GM18870 (cell line): ENCODE results near the gene MAML3.

ENCODE experiments used
- ATAC-seq: cut with Tn5 transposase; IDR thresholded peaks from one replicate; pipeline ENCODE4 v1.9.1; 2021; ENCODE audit warnings: moderate library complexity; ENCODE audit not compliant: unreplicated experiment

MAML3 gene

DNA sequence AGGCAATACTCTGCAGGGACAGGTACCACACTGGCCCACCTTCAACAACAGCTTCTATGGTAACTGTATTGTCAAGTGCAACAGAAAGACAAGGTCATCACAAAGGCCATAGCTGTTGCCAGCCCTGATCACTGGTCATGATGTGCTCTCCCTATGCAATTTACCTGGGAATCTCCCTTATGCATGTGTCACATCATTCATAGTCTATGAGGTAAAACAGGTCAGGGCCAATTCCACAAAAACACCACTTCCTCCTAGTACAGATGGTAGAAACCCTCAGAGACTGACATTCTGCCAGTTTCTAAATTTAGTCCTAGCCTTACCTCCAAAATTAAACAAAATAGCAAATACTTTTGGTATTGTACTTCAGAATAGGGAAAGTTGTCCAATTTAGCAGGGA is 355.5 kb downstream of the MAML3 start:
- no peak for ATAC-seq

DNA sequence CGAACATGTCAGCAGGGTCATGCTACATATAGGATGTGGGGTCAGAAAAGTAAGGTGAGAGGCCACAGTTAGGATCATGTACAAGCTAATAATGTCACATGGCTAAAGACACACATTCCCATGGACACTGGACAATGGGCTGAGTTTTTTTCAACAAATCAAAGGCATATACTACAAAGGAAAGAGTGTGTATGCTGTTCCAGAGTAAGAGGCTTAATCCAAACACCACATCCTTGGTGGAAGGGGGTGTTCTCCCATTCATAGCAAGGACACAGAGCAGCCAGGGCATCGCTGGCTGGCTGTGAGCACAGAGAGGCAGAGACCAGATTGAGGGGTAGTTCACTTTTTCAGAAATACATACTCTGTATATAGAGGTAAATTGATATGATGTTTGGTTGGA is 356.7 kb downstream of the MAML3 start:
- ATAC-seq = no peak

DNA sequence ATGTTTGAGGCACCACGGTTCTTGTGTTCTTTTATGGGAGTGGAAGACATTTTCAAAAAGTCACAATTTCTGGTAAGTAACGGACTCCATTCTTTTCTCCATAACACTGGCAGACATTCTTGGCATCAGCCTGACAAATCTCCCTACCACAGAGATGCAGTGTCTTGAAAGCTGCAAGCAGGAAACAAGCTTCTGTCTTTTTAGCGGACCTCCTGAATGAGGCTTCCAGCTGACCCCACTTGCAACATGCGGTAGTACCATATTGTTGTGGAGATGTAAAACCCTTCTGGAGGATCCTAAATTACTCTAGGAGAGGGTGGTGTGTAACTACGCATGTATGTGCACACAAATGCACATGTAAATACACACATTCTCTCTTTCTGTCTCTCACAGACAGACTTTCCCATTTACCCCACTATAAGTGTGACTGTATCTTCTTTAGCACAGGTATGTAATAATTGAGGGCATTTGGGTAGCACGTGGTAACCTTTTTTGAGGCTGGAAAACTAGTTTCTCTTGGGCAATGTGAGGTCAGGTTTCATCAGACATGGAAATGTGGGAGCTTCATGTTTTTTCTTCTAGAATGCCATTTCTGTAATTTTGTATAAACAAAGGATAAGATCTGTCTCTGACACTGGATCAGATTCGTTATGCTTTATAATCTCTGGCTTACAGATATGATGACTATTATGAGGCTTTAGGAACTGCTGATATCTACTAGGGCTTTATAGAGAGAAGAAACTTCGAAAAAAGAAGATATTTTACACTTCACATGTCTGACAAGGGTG is 358.3 kb downstream of the MAML3 start:
- no peak for ATAC-seq

DNA sequence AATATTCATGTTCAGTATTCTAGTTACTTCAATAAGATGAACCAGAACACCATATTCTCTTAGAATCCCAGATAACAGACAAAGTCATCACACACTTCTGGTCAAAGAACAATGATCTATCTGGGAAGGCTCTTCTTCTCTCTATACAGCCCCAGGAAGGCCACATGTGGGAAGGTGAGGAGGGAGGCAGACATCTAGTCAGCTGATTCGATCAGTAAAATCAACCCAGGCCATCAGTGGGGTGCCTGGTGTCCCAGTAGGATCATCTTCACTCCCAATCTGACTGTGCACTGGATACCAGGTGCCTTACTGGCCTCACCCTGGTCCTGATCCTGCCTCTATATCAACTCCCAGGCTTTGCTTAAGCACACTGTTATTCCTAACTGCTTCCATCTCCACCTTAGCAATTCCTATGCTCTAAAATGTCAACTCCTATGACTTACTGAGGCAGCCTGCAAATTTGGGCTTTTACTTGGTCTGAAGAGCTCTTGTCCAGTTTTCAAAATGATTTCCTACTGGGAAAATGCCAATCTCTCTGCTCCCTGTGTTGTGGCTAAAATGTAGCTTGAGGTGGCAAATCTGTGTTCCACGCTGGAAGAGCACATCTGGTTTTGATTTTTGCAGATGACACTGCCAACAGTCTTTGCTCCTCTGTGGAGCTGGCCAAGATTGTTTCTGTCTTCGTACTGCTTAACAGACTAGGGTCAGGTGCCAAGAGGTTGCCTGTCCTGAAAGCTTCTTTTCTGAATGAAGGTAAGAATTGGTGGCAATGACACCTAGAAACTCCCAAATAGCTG is 359.6 kb downstream of the MAML3 start:
- no peak for ATAC-seq

DNA sequence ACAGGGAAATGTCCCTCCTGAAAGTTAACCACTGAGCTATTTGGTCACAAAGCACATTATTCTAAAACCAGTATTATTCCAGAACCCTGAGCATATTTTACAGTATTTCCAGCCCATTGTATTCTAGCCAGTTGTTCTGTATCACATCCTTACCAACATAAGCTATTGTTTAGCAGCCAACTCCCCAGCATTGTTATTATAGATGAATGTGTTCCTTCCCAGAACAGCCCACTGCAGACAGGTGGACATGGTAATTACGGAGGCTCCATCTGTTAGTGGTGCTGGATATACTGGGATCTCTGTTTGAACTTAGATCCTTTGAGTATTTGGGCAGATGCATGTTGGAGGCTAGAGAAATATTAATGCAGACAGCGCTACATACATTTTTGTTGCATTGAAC is 362.3 kb downstream of the MAML3 start:
- ATAC-seq = no peak

DNA sequence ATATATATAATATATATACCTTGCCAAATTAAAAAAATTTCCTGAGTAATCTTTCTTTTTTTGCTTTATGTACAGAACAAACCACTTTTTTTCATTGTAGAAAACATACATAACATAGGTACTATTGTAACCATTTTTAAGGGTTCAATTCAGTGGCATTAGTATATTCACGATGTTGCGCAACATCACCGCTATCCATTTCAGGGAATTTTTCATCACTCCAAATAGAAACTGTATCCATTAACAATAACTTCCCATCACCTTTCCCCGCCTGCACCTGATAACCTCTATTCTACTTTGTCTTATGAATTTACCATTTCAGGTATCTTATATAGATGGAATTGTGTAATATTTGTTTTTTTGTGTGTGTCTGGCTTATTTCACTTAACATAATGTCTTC is 363.7 kb downstream of the MAML3 start:
- ATAC-seq = no peak

DNA sequence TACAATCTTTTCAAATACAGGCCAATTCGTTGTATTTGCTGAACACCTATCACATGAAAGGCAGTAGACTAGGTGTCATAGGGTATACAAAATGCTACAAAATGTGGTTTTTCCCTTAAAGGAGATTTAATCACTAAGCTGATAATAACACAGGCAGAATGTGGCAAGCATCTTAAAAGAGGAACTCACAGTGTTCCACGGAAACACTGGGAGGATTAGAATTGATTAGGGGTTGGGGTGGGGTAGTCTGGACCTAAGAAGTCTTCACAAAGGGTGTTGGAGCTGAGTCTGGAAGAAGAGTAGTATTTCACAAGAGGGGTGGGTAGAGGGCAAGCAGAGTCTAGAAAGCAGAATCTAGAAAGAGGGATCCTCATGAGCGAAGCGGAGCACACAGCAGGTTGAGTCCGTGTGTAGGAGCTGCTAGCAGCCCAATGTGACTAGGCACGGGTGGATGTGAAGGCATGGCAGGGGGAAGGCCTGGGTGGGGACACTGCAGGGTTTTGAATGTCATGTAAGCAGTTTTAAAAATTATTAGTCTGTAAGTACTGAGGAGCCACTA is 364.8 kb downstream of the MAML3 start:
- no peak for ATAC-seq

DNA sequence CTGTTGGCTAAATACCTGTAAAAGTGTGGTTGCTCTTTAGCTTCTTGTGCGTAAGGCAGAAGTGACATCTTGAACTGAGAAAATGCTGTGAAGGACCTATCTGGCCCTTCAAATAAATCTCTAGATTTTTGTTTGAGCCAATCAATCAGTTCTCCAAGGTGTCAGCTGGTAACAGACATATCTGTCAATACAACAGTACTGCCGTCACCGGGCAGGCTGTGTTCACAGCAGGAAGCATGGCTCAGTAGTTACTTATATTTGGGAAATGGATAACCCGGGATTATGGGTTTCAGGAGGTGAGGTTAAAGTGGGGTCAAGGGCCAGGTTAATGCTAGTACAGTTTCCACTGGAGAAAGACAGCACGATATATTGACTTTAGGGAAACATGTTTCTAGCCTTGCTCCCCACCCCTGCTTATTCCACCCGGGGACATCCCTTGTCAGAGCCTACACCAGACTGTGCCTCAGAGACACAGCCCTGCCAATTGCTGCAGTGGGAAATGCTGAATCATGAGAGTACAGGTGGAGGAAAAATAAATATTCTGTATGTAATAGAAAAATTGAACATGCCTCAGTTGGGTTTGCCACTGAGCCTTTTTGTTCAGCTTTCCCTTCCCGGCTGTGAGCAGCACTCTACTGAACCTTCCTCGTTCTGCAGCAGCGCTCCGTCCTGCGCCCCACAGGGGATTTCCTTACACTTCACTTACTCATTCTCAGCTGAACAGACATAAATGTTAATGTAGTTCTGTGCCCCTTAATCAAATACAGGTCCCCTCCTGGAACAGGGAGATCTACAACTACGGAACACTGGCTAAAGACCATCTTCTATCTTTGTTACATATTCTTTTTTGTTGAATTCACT is 367.3 kb downstream of the MAML3 start:
- ATAC-seq = no peak

DNA sequence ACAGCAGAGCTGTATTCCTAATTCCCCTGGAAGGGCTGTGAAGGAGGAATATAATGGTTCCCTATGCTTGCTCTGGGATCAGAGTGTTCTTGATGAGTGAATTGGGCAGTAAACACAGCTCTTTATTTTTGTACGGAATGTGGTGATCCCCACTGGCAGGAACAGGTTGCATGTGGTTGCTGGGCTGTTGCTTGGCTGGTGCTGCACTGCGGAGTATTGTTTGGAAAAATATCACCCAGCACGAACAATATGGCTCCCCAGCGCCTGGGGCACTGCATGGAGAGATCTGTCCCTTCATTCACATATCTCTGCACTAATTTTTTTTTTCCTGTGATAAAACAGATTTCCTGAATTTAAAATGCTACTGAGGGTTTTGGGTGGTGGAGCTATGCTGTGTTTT is 368.6 kb downstream of the MAML3 start:
- no peak for ATAC-seq

DNA sequence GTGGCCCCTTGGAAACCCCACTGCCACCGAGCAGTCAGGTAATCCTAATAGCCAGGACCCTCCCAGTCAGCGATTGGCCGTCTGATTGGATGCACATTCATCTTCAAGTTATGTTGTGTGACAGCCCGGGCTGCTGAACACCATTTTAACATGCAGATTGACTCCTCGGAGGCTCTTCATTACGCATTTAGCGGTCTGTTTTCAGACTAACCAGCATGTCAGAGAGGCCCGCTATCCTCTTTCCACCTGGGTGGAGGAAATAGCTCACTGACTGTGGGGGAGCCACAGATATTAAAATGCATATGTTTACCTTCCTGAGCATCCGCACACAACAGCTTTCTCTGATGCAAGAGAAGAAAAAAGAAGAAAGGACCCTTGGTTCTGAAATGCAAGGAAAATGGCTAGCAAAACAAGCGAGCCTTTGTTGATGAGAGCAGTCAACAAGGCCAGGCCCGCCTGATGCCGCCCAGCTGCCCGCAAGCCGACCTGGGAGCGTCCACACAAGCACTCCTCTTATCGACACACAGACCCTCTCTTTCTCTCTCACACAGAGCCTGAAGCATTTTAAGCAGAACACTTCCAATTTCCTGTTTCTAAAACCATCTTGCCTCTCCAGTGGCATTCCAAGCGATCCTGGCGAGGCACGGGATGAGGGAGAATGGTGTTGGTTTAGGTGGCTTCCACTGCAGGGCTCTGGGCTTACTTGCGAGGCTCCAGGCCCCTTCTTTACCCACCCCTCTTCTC is 370.1 kb downstream of the MAML3 start:
- ATAC-seq = no peak

DNA sequence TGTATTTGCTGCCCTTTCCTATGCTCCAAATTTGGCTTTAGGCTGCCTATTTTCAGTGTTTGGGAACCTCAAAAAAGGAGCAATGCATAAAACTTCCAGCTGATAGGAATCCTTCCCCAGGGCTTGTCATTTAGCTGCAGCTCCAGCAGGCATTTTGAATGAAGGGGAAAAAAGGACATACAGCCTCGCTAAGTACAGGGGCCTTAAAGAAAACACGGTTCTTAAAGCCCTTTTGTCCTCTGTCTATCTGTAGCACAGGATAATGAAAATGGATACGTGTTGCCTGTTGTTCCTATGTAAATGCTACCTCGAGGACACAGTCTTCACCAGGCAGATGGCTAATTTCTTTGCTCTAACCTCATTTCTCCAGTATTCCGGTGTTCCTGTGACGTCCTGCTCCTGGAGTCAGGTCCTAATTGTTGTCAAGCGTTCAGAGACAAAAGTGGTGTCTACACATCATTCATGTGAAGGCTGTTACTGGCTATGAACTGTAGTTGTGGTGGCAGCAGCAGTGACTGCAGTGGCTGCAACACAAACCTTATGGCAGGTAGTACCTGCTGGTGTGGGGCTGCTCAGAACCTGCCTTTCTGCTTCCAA is 371.0 kb downstream of the MAML3 start:
- ATAC-seq = no peak

DNA sequence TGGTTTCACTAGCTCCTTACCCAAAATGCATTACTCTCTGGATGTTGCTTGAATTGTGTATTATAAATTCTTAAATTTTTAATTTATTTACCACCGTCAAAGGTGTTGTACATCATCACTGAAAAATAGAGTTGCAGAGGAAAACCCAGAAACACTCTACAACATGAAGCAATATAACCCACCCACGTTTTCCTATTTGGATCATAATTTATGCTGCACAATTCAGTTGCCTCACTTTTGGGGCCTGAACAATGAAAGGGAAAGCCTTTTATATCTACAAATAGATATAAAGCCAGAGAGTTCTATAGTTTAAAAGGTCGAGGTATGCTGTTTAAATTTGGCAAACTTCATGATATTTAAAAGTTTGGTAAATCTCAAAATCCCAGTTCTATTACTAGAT is 372.9 kb downstream of the MAML3 start:
- ATAC-seq = no peak

DNA sequence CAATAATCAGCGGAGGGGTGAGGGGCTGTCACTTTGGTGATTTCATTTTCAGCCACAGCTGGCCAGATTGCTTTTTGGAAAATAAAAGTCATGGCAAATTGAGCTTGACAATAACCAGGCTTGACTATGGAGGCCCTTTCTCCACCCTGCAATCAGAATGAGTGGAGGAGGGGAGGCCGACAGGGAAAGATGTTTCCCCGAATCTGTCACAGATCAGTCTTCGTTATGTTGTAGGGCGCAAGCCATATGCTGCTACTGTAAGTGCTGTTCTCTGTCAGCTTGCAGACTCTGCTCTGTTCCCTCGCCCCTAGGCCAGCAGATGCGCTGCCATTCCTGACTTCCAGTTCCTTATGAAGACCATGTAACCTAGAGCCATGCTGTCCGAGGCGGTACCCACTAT is 374.3 kb downstream of the MAML3 start:
- ATAC-seq = no peak

DNA sequence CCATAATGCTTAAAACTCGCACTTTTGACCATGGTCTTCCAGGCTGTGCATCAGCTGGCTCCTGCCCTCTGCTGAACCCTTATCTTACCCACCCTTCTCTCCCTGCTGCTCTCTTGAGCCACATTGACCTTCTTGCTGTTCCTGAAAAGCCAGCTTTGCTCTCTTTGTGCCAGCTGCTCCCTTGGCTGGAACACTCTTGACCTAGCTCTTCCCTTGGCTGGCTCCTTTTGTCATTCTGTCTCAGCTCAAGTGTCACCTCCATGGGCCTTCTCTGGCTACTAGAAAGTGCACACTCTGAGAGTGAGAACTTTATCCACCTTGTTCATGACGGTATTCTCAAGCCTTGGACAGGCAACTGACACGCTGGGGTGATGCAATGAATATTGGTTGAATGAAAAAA is 376.2 kb downstream of the MAML3 start:
- ATAC-seq = no peak

DNA sequence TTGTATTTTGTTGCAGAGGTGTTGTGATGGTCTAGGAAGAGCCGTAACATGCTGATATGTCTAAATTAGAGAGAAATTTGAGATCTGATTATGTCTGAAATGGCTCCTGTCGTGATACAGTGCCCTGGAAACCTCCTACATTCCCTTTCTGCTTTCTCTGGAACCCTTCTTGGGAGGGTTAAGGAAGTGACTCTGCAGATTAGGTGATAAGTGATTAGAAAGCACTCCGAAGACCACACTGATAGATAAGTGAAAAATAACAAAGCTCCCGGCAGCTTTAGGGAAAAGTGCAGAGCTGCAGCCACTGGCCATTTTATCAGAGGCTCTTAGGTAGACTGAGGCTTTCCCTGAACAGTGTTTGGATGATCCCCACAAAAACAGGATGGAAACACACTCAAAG is 377.7 kb downstream of the MAML3 start:
- no peak for ATAC-seq

DNA sequence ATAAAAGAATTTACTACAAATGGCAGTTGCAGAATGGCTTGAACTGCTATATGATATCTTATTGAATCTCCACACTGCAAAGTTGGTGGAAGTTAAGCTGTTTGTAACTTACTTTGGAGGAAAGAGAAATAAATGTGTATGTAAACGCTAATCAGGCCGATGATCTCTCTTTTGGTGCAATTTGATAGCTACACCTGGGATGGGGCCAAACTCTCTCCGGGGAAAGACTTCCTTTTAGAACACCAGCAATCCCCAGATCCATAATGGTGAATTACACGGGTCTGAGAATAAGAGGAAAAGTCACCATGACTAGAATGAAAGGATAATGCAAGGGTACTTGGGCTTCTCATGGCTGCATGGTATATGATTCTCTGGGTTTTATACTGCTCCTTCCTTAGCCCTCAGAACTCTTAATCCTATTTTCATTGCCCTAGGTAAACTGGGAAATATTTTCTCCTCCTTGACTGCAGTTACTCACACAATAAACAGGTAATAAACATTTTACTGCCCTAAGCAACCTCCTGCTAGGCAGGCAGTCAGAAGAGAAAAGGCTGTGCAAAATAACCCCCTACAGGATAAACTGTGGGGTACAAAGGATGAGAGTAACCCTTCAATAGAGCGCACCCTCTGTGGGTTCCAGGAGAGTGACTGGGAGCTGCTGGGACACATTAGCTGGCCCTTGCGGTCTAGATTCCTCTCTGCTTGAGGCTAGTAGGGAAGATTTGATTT is 379.1 kb downstream of the MAML3 start:
- no peak for ATAC-seq

DNA sequence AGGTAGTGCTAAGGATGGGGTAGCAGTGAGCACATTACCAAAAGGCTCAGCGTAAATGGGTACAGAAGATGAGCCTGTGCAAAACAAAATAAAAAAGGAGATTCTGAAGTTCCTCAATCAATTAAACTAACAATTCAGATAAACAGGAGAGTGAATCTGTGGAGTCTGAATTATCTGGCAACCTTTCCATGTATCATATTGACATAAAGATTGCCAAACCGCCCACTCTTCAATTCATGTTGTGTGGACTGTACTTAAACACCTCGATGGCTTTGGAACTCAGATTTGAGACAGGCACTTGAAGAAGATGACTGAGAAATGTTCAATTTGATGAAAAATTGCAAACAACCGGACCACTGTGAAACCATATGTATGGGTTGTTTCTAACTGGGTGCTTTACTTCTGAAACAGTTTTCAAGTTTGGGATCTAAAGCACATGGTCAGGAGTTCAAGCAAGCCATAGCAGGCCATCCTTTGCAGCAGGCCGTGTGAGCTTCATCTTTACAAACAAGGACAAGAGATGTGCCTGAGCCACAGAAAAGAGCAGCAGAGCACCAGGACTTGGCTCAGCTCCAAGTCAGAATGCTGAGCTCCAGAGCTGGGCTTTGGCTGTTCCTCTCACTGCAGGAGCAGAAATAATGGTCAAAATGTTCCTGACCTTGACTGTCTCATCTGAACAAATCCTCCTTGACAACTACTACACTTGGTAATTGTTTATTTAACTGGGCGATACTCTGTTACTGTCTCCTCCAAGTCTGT is 380.2 kb downstream of the MAML3 start:
- no peak for ATAC-seq

DNA sequence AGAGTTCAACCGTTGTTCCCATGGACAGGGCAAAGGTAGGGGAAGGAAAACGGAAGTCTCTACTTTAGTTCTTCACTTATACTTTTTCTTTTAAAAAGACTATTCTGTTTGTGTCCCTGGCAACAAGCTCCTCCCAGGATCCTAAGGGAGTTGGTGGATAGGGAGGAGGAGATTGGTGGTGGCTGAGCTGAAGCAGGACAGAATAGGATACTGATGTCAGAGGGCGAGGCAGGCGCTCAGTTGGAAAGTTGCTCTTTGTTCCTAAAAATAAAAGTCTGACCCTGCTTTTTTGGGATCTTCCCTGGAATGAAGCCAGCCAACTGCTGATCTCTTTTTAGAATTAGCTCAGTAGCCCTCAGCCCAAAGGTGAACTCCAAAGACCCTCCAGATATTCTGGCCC is 383.6 kb downstream of the MAML3 start:
- ATAC-seq = no peak

DNA sequence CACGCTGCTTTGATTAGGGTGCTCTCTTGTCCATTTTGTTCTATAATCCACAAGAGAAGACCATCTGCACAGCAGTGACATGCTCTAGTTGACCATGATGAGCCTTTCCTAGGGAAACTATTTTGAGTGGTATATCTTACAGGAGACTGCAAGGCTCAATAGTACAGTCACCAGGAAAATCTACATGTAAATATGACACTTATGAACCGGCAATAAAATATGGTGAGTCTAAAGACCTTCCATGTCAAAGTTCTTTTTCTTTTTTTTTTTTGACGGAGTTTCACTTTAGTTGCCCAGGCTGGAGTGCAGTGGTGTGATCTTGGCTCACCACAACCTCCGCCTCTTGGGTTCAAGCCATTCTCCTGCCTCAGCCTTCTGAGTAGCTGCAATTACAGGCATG is 384.6 kb downstream of the MAML3 start:
- ATAC-seq = no peak
